PC-9 (cell line): ENCODE data around the gene VAT1L. TPM values are rescaled to one million over a fixed set of nuclear protein-coding genes. Genes with fewer than 3 reads are reported as not detected.

Experiments
- BruUV-seq: library from RNA; stranded (reverse); fragments of 400-500 nt; replicated peaks from 2 replicates; lab custom pipeline; 2021; lab: Mats Ljungman, UMichigan
- CTCF ChIA-PET: fragments of 300-600 bp; sonication (Branson Sonifier 250); formaldehyde crosslinking; loops from one replicate; lab custom pipeline; 2022; ENCODE audit warnings: antibody characterized with exemption; lab: Charles Lee
- POLR2A ChIA-PET: fragments of 300-600 bp; sonication (Branson Sonifier 250); formaldehyde crosslinking; loops from one replicate; lab custom pipeline; 2022; ENCODE audit warnings: antibody characterized with exemption; ENCODE audit not compliant: unreplicated experiment; lab: Charles Lee
- DNase-seq, 2 experiments: peaks; one replicate each; pipeline versions ENCODE4 v3.0.0 to v3.0.0-alpha.2; 2015 to 2022; ENCODE audit warnings: mixed read lengths in 1 of 2
- H2AFZ ChIP-seq: fragments of 200-600 bp; sonication (generic); 2 replicates; pipeline ENCODE4 v1.8.1; 2017; ENCODE audit warnings: antibody characterized with exemption
- H3F3A ChIP-seq: fragments of 200-600 bp; sonication (generic); 2 replicates; pipeline ENCODE4 v1.8.1; 2017; ENCODE audit warnings: antibody characterized with exemption, mild to moderate bottlenecking, low read depth; ENCODE audit not compliant: insufficient read depth
- H3K27ac ChIP-seq: fragments of 200-600 bp; sonication (generic); 2 replicates; pipeline ENCODE4 v1.6.1; 2016; ENCODE audit warnings: mixed run types
- H3K27me3 ChIP-seq: fragments of 200-600 bp; sonication (generic); 2 replicates; pipeline ENCODE4 v1.6.1; 2016; ENCODE audit warnings: low read depth, mixed run types; ENCODE audit not compliant: insufficient read depth
- H3K36me3 ChIP-seq: fragments of 200-600 bp; sonication (generic); 2 replicates; pipeline ENCODE4 v1.6.1; 2016; ENCODE audit warnings: low read depth, mixed run types
- H3K4me1 ChIP-seq: fragments of 200-600 bp; sonication (generic); replicated peaks from 2 replicates; pipeline ENCODE4 v1.6.1; 2016; ENCODE audit warnings: mixed run types; ENCODE audit not compliant: insufficient read depth
- H3K4me2 ChIP-seq: fragments of 200-600 bp; sonication (generic); 2 replicates; pipeline ENCODE4 v1.6.1; 2017; ENCODE audit warnings: mixed run types
- H3K4me3 ChIP-seq: fragments of 200-600 bp; sonication (generic); 2 replicates; pipeline ENCODE4 v1.6.1; 2016; ENCODE audit warnings: mixed run types
- H3K79me2 ChIP-seq: fragments of 200-600 bp; sonication (generic); 2 replicates; pipeline ENCODE4 v1.6.1; 2017; ENCODE audit warnings: low read depth, mixed run types
- H3K9me2 ChIP-seq: fragments of 200-600 bp; sonication (generic); 2 replicates; pipeline ENCODE4 v1.8.1; 2017; ENCODE audit warnings: mild to moderate bottlenecking; ENCODE audit not compliant: insufficient read depth
- H3K9me3 ChIP-seq: fragments of 200-600 bp; sonication (generic); 2 replicates; pipeline ENCODE4 v1.8.1; 2016; ENCODE audit warnings: low read depth; ENCODE audit not compliant: insufficient read depth
- H4K20me1 ChIP-seq: fragments of 200-600 bp; sonication (generic); 2 replicates; pipeline ENCODE4 v1.8.1; 2017; ENCODE audit not compliant: insufficient read depth
- CTCF ChIP-seq: fragments of 200-600 bp; sonication (generic); conservative IDR thresholded peaks from 2 replicates; pipeline ENCODE4 v1.6.1; 2017; ENCODE audit warnings: mixed run types, antibody characterized with exemption, mild to moderate bottlenecking, moderate library complexity
- EZH2 ChIP-seq: fragments of 200-600 bp; sonication (generic); IDR thresholded peaks from 2 replicates; pipeline ENCODE4 v1.8.0; 2017; ENCODE audit warnings: antibody characterized with exemption, low read depth
- intact Hi-C: fragments of 100-400 bp; cut with micrococcal nuclease; formaldehyde crosslinking; loops from one replicate; pipeline ENCODE4 v1.10.0; 2022; ENCODE audit not compliant: unreplicated experiment
- total RNA-seq: library from RNA; stranded (reverse); gene quantifications from 2 replicates; pipeline ENCODE4 v1.2.3, GENCODE V29; 2021

VAT1L gene
- total RNA-seq, 1 experiment from 2014 or later: not detected

- no peaks in the 10 kb centered on the region for H4K20me1 ChIP-seq
- TF ChIP-seq EZH2: no peak
- no peaks in the 10 kb centered on the region for H3K4me1 ChIP-seq
- no peak overlapping the region for H3K4me2 ChIP-seq
- H3K27me3 ChIP-seq: peaks cover 33% of the 10 kb centered on the region
- no peak overlapping the region for H2AFZ ChIP-seq
- BruUV-seq: no TSS peak
- no peaks in the 10 kb centered on the region for H3K79me2 ChIP-seq
- H3K4me3 ChIP-seq: no peak overlapping the region
- H3K9me2 ChIP-seq: no peaks in the 10 kb centered on the region
- no peaks in the 10 kb centered on the region for H3F3A ChIP-seq
- ChIA-PET POLR2A (no interaction called here), CTCF (no interaction called here)
- no peaks in the 10 kb centered on the region for H3K36me3 ChIP-seq
- no peak for DNase-seq
- intact Hi-C loops: no loop called here
- H3K9me3 ChIP-seq: no peaks in the 10 kb centered on the region
- no peak overlapping the region for H3K27ac ChIP-seq
Measured at GRCh38 chr16:77960766-77961165, 172.4 kb downstream of the VAT1L start.

- Histone ChIP-seq H3K9me2 (no peaks in the 10 kb centered on the region), H3K27me3 (peaks cover 27% of the 10 kb centered on the region), H3F3A (no peaks in the 10 kb centered on the region), H3K4me1 (no peaks in the 10 kb centered on the region), H4K20me1 (no peaks in the 10 kb centered on the region), H3K27ac (no peak overlapping the region), H2AFZ (no peak overlapping the region), H3K79me2 (no peaks in the 10 kb centered on the region), H3K4me3 (no peak overlapping the region), H3K9me3 (no peaks in the 10 kb centered on the region), H3K4me2 (no peak overlapping the region), H3K36me3 (no peaks in the 10 kb centered on the region)
- BruUV-seq: no TSS peak
- no peak for DNase-seq
- ChIA-PET CTCF (no interaction called here), POLR2A (no interaction called here)
- intact Hi-C loops: no loop called here
- TF ChIP-seq CTCF: no peak
- no peak for TF ChIP-seq EZH2
Measured at GRCh38 chr16:77961814-77962213, 173.4 kb downstream of the VAT1L start.

GRCh38 chr16:77962689-77963088, 174.3 kb downstream of the VAT1L start:
- CTCF ChIA-PET: no interaction called here
- no peak overlapping the region for H2AFZ ChIP-seq
- intact Hi-C loops: no loop called here
- no peaks in the 10 kb centered on the region for H3K79me2 ChIP-seq
- H3K9me3 ChIP-seq: no peaks in the 10 kb centered on the region
- H3K9me2 ChIP-seq: no peaks in the 10 kb centered on the region
- H4K20me1 ChIP-seq: no peaks in the 10 kb centered on the region
- no peak for DNase-seq
- H3K27ac ChIP-seq: no peak overlapping the region
- no peak overlapping the region for H3K4me3 ChIP-seq
- no peak overlapping the region for H3K4me2 ChIP-seq
- H3F3A ChIP-seq: no peaks in the 10 kb centered on the region
- no peak for TF ChIP-seq CTCF
- TF ChIP-seq EZH2: no peak
- H3K4me1 ChIP-seq: no peaks in the 10 kb centered on the region
- H3K36me3 ChIP-seq: no peaks in the 10 kb centered on the region
- no TSS peak for BruUV-seq
- POLR2A ChIA-PET: no interaction called here
- peaks cover 29% of the 10 kb centered on the region for H3K27me3 ChIP-seq
